Measurements from ENCODE around the gene CEP104. TPM values are rescaled to one million over a fixed set of nuclear protein-coding genes. Genes with fewer than 3 reads are reported as not detected.
A peak's percentile ranks its signal among the peaks of the same experiment; 100 is the strongest.

Gene CEP104
- total RNA-seq, 6 experiments from 2014 or later, result 16.7 to 36.4 (median 26.6) TPM

DNA sequence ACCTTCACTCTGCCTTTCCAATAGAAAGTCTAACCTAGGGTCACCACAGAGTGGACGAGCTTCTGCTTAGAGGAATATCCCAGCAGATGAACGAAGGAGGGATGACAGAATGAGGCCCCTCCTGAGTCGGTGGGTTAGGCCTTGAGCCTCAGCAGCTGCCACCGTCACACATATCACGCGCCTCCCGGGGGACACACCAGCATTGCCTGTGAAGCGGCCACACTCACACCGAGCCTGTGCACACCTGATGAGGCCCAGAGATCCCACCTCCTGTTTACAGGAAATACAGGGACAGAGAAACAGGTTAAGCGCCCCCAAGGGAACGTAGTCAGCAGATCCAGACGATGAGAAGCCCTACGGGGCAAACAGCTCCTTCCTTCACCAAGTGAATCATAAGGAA, 35.6 kb downstream of the CEP104 start:
- intact Hi-C loops (cut with DNase I), result no loop called here
- 84% methylated on average over 6 of the region's 13 CpGs for WGBS (ENCODE audit: insufficient coverage, low coverage, low lambda C conversion rate, missing lambda C conversion rate)
- no peak overlapping the region for H3K27ac ChIP-seq
- no peaks in the 10 kb centered on the region for H3K27me3 ChIP-seq
- H3K36me3 ChIP-seq, result peaks cover 0 to 41% (median 10%) of the 10 kb centered on the region in 4 donors
- no peak overlapping the region for H3K4me3 ChIP-seq
- TF ChIP-seq POLR2A (IDR thresholded peaks at IDR 0.05), result no peak
- TF ChIP-seq, protein P1, sequence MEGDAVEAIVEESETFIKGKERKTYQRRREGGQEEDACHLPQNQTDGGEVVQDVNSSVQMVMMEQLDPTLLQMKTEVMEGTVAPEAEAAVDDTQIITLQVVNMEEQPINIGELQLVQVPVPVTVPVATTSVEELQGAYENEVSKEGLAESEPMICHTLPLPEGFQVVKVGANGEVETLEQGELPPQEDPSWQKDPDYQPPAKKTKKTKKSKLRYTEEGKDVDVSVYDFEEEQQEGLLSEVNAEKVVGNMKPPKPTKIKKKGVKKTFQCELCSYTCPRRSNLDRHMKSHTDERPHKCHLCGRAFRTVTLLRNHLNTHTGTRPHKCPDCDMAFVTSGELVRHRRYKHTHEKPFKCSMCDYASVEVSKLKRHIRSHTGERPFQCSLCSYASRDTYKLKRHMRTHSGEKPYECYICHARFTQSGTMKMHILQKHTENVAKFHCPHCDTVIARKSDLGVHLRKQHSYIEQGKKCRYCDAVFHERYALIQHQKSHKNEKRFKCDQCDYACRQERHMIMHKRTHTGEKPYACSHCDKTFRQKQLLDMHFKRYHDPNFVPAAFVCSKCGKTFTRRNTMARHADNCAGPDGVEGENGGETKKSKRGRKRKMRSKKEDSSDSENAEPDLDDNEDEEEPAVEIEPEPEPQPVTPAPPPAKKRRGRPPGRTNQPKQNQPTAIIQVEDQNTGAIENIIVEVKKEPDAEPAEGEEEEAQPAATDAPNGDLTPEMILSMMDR (IDR thresholded peaks at IDR 0.05), result no peak
- H3K9me3 ChIP-seq, result no peaks in the 10 kb centered on the region
- no peaks in the 10 kb centered on the region for H3K4me1 ChIP-seq
- ATAC-seq, result no peak
- peak in 1 of 3 donors; percentile 10 for DNase-seq

DNA sequence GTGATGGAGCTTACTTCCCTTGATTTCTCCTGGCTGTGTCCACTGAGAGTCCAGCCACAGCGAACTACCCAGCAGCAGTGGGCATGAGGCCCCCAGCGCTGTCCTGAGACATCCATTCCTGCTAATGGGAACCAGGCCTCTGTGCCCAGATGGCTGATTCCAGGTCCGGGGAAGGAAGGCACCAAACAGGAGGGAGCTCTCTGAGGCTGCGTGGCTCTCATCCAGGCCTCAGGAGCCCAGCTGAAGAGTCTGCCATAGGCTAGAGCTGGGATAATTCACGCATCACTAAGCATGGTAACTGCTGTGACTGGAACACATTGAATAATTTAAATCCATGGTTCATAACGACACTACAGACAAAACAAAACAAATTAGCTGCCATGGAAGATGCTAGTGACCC, 36.0 kb downstream of the CEP104 start:
- H3K4me1 ChIP-seq, result no peaks in the 10 kb centered on the region
- intact Hi-C loops (cut with DNase I), result no loop called here
- TF ChIP-seq POLR2A (IDR thresholded peaks at IDR 0.05), result no peak
- TF ChIP-seq, protein P1 (IDR thresholded peaks at IDR 0.05), result no peak
- peaks cover 0 to 38% (median 12%) of the 10 kb centered on the region in 4 donors for H3K36me3 ChIP-seq
- H3K9me3 ChIP-seq, result no peaks in the 10 kb centered on the region
- peak in 1 of 3 donors; percentile 7 for DNase-seq
- no peaks in the 10 kb centered on the region for H3K27me3 ChIP-seq
- no peak overlapping the region for H3K4me3 ChIP-seq
- no peak for ATAC-seq
- H3K27ac ChIP-seq, result no peak overlapping the region
- WGBS (ENCODE audit: insufficient coverage, low coverage, low lambda C conversion rate, missing lambda C conversion rate), result 75% methylated on average over 1 of the region's 6 CpGs

DNA sequence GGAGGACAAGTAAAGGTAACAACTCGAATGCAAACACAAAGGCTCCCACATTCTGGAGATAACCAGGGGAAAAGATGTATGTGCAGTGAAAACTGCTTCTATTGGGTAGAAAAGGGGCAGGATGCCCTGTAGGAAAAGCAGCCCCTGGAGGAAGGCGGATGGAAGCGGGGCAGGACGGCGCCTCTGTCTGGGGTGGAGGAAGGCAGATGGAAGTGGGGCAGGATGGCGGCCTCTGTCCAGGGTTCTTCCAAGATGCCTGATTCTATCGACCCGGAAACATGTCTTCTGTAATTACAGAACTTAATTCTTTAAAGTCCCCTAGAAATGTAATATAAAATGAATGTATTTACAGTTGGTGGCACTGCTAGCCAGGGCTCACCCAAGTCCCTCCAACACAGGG, 36.7 kb downstream of the CEP104 start:
- Histone ChIP-seq H3K4me3 (no peak overlapping the region), H3K27ac (no peak overlapping the region), H3K9me3 (no peaks in the 10 kb centered on the region), H3K36me3 (peaks cover 0 to 31% (median 11%) of the 10 kb centered on the region in 4 donors), H3K27me3 (no peaks in the 10 kb centered on the region), H3K4me1 (no peaks in the 10 kb centered on the region)
- no peak for ATAC-seq
- intact Hi-C loops (cut with DNase I), result no loop called here
- no peak for TF ChIP-seq POLR2A (IDR thresholded peaks at IDR 0.05)
- TF ChIP-seq, protein P1 (IDR thresholded peaks at IDR 0.05), result no peak
- DNase-seq, result peak in 1 of 3 donors; percentile 2
- no CpG with 5 or more reads among the region's 8 CpGs for WGBS (ENCODE audit: insufficient coverage, low coverage, low lambda C conversion rate, missing lambda C conversion rate)

DNA sequence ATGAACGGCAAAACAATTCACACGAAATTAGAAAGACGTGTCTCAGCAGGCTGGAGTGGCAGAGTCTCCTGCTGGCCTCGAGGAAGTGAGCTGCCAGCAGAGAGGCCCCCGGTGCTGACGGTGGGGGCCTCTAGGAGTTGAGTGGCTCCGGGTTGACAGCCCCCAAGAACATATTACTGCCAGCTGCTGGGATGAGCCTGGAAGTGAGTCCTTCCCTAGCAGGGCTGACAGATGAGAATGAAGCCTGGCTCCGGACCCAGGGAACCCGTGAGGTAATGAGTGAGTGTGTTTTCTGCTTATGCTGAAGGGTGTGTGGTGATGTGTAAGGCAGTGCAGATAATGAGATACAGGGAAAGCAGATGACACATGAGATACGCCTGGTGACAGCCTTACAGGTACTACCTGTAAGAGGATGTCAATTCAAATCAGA, 37.2 kb downstream of the CEP104 start:
- Histone ChIP-seq H3K27me3 (no peaks in the 10 kb centered on the region), H3K9me3 (no peaks in the 10 kb centered on the region), H3K27ac (no peak overlapping the region), H3K4me3 (no peak overlapping the region), H3K4me1 (no peaks in the 10 kb centered on the region), H3K36me3 (peaks cover 0 to 33% (median 12%) of the 10 kb centered on the region in 4 donors)
- no peak for ATAC-seq
- peak in 1 of 3 donors; percentile 10 for DNase-seq
- WGBS (ENCODE audit: insufficient coverage, low coverage, low lambda C conversion rate, missing lambda C conversion rate), result 65% methylated on average over 5 of the region's 10 CpGs
- intact Hi-C loops (cut with DNase I), result no loop called here
- TF ChIP-seq, protein P1 (IDR thresholded peaks at IDR 0.05), result no peak
- no peak for TF ChIP-seq POLR2A (IDR thresholded peaks at IDR 0.05)
